ENCODE data around the gene KDM3A. TPM values are rescaled to one million over a fixed set of nuclear protein-coding genes. Genes with fewer than 3 reads are reported as not detected.

The KDM3A gene
- total RNA-seq, 1 experiment from 2014 or later = 52.4 TPM

GRCh38 chr2:86420913-86421312, 20.3 kb upstream of the KDM3A start:
- H3K27me3 ChIP-seq (replicated peaks; ENCODE audit: control insufficient read depth, insufficient read depth, low read length) = no peaks in the 10 kb centered on the region
- no peak overlapping the region for H3K4me3 Mint-ChIP-seq (ENCODE audit: unreplicated experiment)
- DNase-seq = no peak
- no peaks in the 10 kb centered on the region for H3K4me1 ChIP-seq
- no peak overlapping the region for H3K4me3 ChIP-seq (ENCODE audit: low read depth, low read length)
- H3K4me1 Mint-ChIP-seq (ENCODE audit: low read depth, unreplicated experiment) = peaks cover 6% of the 10 kb centered on the region
- ChIA-PET CTCF (no interaction called here), POLR2A (no interaction called here)
- intact Hi-C loops (cut with micrococcal nuclease; ENCODE audit: unreplicated experiment) = no loop called here
- H3K9me3 ChIP-seq = peaks cover 3% of the 10 kb centered on the region; the same call in 1 of the 2 replicates
- peaks cover 22% of the 10 kb centered on the region for H3K27me3 Mint-ChIP-seq (ENCODE audit: insufficient read depth, unreplicated experiment)
- H3K27ac Mint-ChIP-seq (ENCODE audit: unreplicated experiment) = no peak overlapping the region
- BruUV-seq (replicated peaks) = no TSS peak
- H3K36me3 ChIP-seq (ENCODE audit: control insufficient read depth, insufficient read depth, low read length) = no peaks in the 10 kb centered on the region
- H3K9me3 Mint-ChIP-seq (ENCODE audit: unreplicated experiment) = no peaks in the 10 kb centered on the region
- TF ChIP-seq CTCF (IDR thresholded peaks at IDR 0.05; ENCODE audit: insufficient read depth in 1 of 2, low read depth in 1 of 2, low read length in 1 of 2, severe bottlenecking in 1 of 2, unreplicated experiment in 1 of 2) = no peak
- H3K36me3 Mint-ChIP-seq (ENCODE audit: insufficient read depth, unreplicated experiment) = no peaks in the 10 kb centered on the region

- peaks cover 16% of the 10 kb centered on the region for H3K27me3 Mint-ChIP-seq (ENCODE audit: insufficient read depth, unreplicated experiment)
- peaks cover 6% of the 10 kb centered on the region for H3K4me1 Mint-ChIP-seq (ENCODE audit: low read depth, unreplicated experiment)
- POLR2A ChIA-PET = no interaction called here
- intact Hi-C loops (cut with micrococcal nuclease; ENCODE audit: unreplicated experiment) = no loop called here
- no peak for TF ChIP-seq CTCF (IDR thresholded peaks at IDR 0.05; ENCODE audit: insufficient read depth in 1 of 2, low read depth in 1 of 2, low read length in 1 of 2, severe bottlenecking in 1 of 2, unreplicated experiment in 1 of 2)
- no peaks in the 10 kb centered on the region for H3K4me1 ChIP-seq
- H3K27me3 ChIP-seq (replicated peaks; ENCODE audit: control insufficient read depth, insufficient read depth, low read length) = no peaks in the 10 kb centered on the region; the same call in 1 of the 2 replicates
- no peak overlapping the region for H3K4me3 ChIP-seq (ENCODE audit: low read depth, low read length)
- CTCF ChIA-PET = no interaction called here
- H3K27ac Mint-ChIP-seq (ENCODE audit: unreplicated experiment) = no peak overlapping the region
- H3K9me3 ChIP-seq = no peaks in the 10 kb centered on the region; the same call in 1 of the 2 replicates
- no peaks in the 10 kb centered on the region for H3K36me3 ChIP-seq (ENCODE audit: control insufficient read depth, insufficient read depth, low read length)
- no peaks in the 10 kb centered on the region for H3K36me3 Mint-ChIP-seq (ENCODE audit: insufficient read depth, unreplicated experiment)
- H3K9me3 Mint-ChIP-seq (ENCODE audit: unreplicated experiment) = peaks cover 15% of the 10 kb centered on the region
- BruUV-seq (replicated peaks) = no TSS peak
- no peak overlapping the region for H3K4me3 Mint-ChIP-seq (ENCODE audit: unreplicated experiment)
- no peak for DNase-seq
Measured at GRCh38 chr2:86426271-86426670, 14.9 kb upstream of the KDM3A start.

GRCh38 chr2:86429335-86429734, 11.8 kb upstream of the KDM3A start:
- Mint-ChIP-seq H3K9me3 (ENCODE audit: unreplicated experiment) (peaks cover 15% of the 10 kb centered on the region), H3K4me3 (ENCODE audit: unreplicated experiment) (no peak overlapping the region), H3K4me1 (ENCODE audit: low read depth, unreplicated experiment) (peaks cover 6% of the 10 kb centered on the region), H3K36me3 (ENCODE audit: insufficient read depth, unreplicated experiment) (no peaks in the 10 kb centered on the region), H3K27me3 (ENCODE audit: insufficient read depth, unreplicated experiment) (peaks cover 13% of the 10 kb centered on the region), H3K27ac (ENCODE audit: unreplicated experiment) (no peak overlapping the region)
- CTCF ChIA-PET = no interaction called here
- no TSS peak for BruUV-seq (replicated peaks)
- no peak for DNase-seq
- no peak for TF ChIP-seq CTCF (IDR thresholded peaks at IDR 0.05; ENCODE audit: insufficient read depth in 1 of 2, low read depth in 1 of 2, low read length in 1 of 2, severe bottlenecking in 1 of 2, unreplicated experiment in 1 of 2)
- Histone ChIP-seq H3K9me3 (no peaks in the 10 kb centered on the region; the same call in 1 of the 2 replicates), H3K27me3 (replicated peaks; ENCODE audit: control insufficient read depth, insufficient read depth, low read length) (no peaks in the 10 kb centered on the region; the same call in 1 of the 2 replicates), H3K4me3 (ENCODE audit: low read depth, low read length) (no peak overlapping the region), H3K36me3 (ENCODE audit: control insufficient read depth, insufficient read depth, low read length) (no peaks in the 10 kb centered on the region), H3K4me1 (no peaks in the 10 kb centered on the region)
- intact Hi-C loops (cut with micrococcal nuclease; ENCODE audit: unreplicated experiment) = no loop called here
- POLR2A ChIA-PET = no interaction called here

Measured in Caco-2 (cell line).